ENCODE measurements around the gene MORC3. TPM values are rescaled to one million over a fixed set of nuclear protein-coding genes. Genes with fewer than 3 reads are reported as not detected.

MORC3 gene
- total RNA-seq, 1 experiment from 2014 or later = 19.8 TPM

- Histone ChIP-seq H3K4me3 (replicated peaks in 1 of 2; ENCODE audit: low read depth in 1 of 2, low read length in 2 of 2) (no peak overlapping the region), H3K9me2 (ENCODE audit: insufficient read depth) (no peaks in the 10 kb centered on the region), H3K36me3 (ENCODE audit: control insufficient read depth in 1 of 2, insufficient read depth in 2 of 2, low read length in 2 of 2) (peaks cover 26 to 30% of the 10 kb centered on the region in 2 experiments; a peak in 3 of 4 replicates), H3K4me2 (ENCODE audit: low read length) (no peak overlapping the region), H3K27ac (ENCODE audit: low read depth, low read length) (no peak overlapping the region), H3K9me3 (ENCODE audit: control insufficient read depth in 1 of 2, insufficient read depth in 1 of 2, low read depth in 1 of 2, low read length in 2 of 2) (no peaks in the 10 kb centered on the region), H4K20me1 (ENCODE audit: insufficient read depth) (no peaks in the 10 kb centered on the region), H3K27me3 (ENCODE audit: insufficient read depth, low read length) (no peaks in the 10 kb centered on the region), H2AFZ (ENCODE audit: low read depth, low read length, poor library complexity, severe bottlenecking) (no peak overlapping the region), H3K79me2 (ENCODE audit: insufficient read depth, low read length) (no peaks in the 10 kb centered on the region; the same call in 1 of the 2 replicates), H3K4me1 (ENCODE audit: control insufficient read depth in 1 of 2, insufficient read depth in 2 of 2, low read length in 2 of 2) (no peaks in the 10 kb centered on the region), H3K9ac (ENCODE audit: low read length) (no peak overlapping the region)
- intact Hi-C loops (cut with micrococcal nuclease) = no loop called here
- no peak for ATAC-seq
- no TSS peak for BruUV-seq (replicated peaks)
- ChIA-PET CTCF (no interaction called here), POLR2A (no interaction called here), RAD21 (ENCODE audit: low non-redundant PET in 1 of 2, low total read pairs in 2 of 2, uncharacterized antibody in 2 of 2, unreplicated experiment in 2 of 2) (no interaction called here)
- TF ChIP-seq SRF (IDR thresholded peaks at IDR 0.05; ENCODE audit: low read depth) = no peak
- no peak for TF ChIP-seq EZH2phosphoT487 (IDR thresholded peaks at IDR 0.05; ENCODE audit: borderline replicate concordance)
- no peak for TF ChIP-seq CEBPB (IDR thresholded peaks at IDR 0.05; ENCODE audit: low read depth)
- TF ChIP-seq ZNF274 (IDR thresholded peaks at IDR 0.05; ENCODE audit: low read depth, low read length) = no peak
- DNase-seq (ENCODE audit: low read depth, low spot score) = no peak
Observed at GRCh38 chr21:36355868-36356267, 35.9 kb downstream of the MORC3 start.

- ATAC-seq (no peak), DNase-seq (ENCODE audit: low read depth, low spot score) (no peak)
- CTCF ChIA-PET = interaction anchor here (0.7 kb wide), 1 partner anchor 149 kb away, joined by 3 read pairs; no protein-coding TSS in a partner anchor
- no TSS peak for BruUV-seq (replicated peaks)
- no peaks in the 10 kb centered on the region; the same call in 1 of the 2 replicates for H3K79me2 ChIP-seq (ENCODE audit: insufficient read depth, low read length)
- POLR2A ChIA-PET = no interaction called here
- H3K27me3 ChIP-seq (ENCODE audit: insufficient read depth, low read length) = no peaks in the 10 kb centered on the region
- no peak overlapping the region for H3K4me2 ChIP-seq (ENCODE audit: low read length)
- H4K20me1 ChIP-seq (ENCODE audit: insufficient read depth) = no peaks in the 10 kb centered on the region
- RAD21 ChIA-PET (ENCODE audit: low non-redundant PET in 1 of 2, low total read pairs in 2 of 2, uncharacterized antibody in 2 of 2, unreplicated experiment in 2 of 2) = no interaction called here
- peaks cover 29 to 31% of the 10 kb centered on the region in 2 experiments; a peak in 3 of 4 replicates for H3K36me3 ChIP-seq (ENCODE audit: control insufficient read depth in 1 of 2, insufficient read depth in 2 of 2, low read length in 2 of 2)
- no peak for TF ChIP-seq RAD21 (IDR thresholded peaks at IDR 0.05; ENCODE audit: low read depth)
- TF ChIP-seq CBX3 (IDR thresholded peaks at IDR 0.05; ENCODE audit: low read depth) = no peak
- TF ChIP-seq ATF3 (IDR thresholded peaks at IDR 0.05) = no peak
- TF ChIP-seq POLR2A (IDR thresholded peaks at IDR 0.05; ENCODE audit: borderline replicate concordance, extremely low read depth, insufficient read depth, insufficient read length) = no peak
- TF ChIP-seq ZNF274 (IDR thresholded peaks at IDR 0.05; ENCODE audit: low read depth, low read length) = no peak
- no peak for TF ChIP-seq REST (IDR thresholded peaks at IDR 0.05; ENCODE audit: low read depth)
- no peak for TF ChIP-seq YY1 (IDR thresholded peaks at IDR 0.05; ENCODE audit: extremely low read depth, insufficient replicate concordance, low read depth, low read length)
- no peak for TF ChIP-seq EGR1 (IDR thresholded peaks at IDR 0.05; ENCODE audit: low read depth)
- TF ChIP-seq ELF1 (IDR thresholded peaks at IDR 0.05; ENCODE audit: borderline replicate concordance, low read depth) = no peak
- no peaks in the 10 kb centered on the region for H3K9me3 ChIP-seq (ENCODE audit: control insufficient read depth in 1 of 2, insufficient read depth in 1 of 2, low read depth in 1 of 2, low read length in 2 of 2)
- no peak overlapping the region for H3K27ac ChIP-seq (ENCODE audit: low read depth, low read length)
- no peak overlapping the region for H3K9ac ChIP-seq (ENCODE audit: low read length)
- intact Hi-C loops (cut with micrococcal nuclease) = no loop called here
- no peaks in the 10 kb centered on the region for H3K9me2 ChIP-seq (ENCODE audit: insufficient read depth)
- H3K4me1 ChIP-seq (ENCODE audit: control insufficient read depth in 1 of 2, insufficient read depth in 2 of 2, low read length in 2 of 2) = no peaks in the 10 kb centered on the region
- H3K4me3 ChIP-seq (replicated peaks in 1 of 2; ENCODE audit: low read depth in 1 of 2, low read length in 2 of 2) = no peak overlapping the region
- H2AFZ ChIP-seq (ENCODE audit: low read depth, low read length, poor library complexity, severe bottlenecking) = no peak overlapping the region
Observed at GRCh38 chr21:36359185-36359584, 39.2 kb downstream of the MORC3 start.

All from HCT116 (cell line).